NCI-H524 treated with DMSO at 0.1 percent for 48 hours (cell line): ENCODE data around the gene VBP1.
"Not testable (repeated sequence)": the region's sequence is repeated elsewhere in the genome, so short reads cannot be mapped to it uniquely, and the experiment has no call there.

Experiments used
- DNase-seq: peaks from one replicate; lab custom pipeline; 2025; lab: John Stamatoyannopoulos, UW

VBP1 gene

GRCh38 chrX:155216179-155216939 lies at the start of gene VBP1:
Gene VBP1 (plus strand): TSS chrX:155216460. CDS start chrX:155216483, 23 bp downstream.
- peak; percentile 89 for DNase-seq

- no peak for DNase-seq
Measured at GRCh38 chrX:155169881-155170280, 46.4 kb upstream of the VBP1 start.

GRCh38 chrX:155179346-155179997 lies 36.8 kb upstream of the VBP1 start:
- no peak for DNase-seq

- DNase-seq: no peak
Measured at GRCh38 chrX:155188786-155189185, 27.5 kb upstream of the VBP1 start.

GRCh38 chrX:155211208-155211607 lies 5.1 kb upstream of the VBP1 start:
- no peak for DNase-seq

GRCh38 chrX:155213731-155214130 lies 2.5 kb upstream of the VBP1 start:
- DNase-seq: no peak

GRCh38 chrX:155215443-155216178 lies 649 bp upstream of the VBP1 start:
- DNase-seq: no peak

- no peak for DNase-seq
Measured at GRCh38 chrX:155216940-155217440, 730 bp downstream of the VBP1 start.

GRCh38 chrX:155218777-155219176 lies 2.5 kb downstream of the VBP1 start:
- no peak for DNase-seq

- no peak for DNase-seq
Measured at GRCh38 chrX:155221351-155221750, 5.1 kb downstream of the VBP1 start.

GRCh38 chrX:155223746-155224145 lies 7.5 kb downstream of the VBP1 start:
- not testable (repeated sequence) for DNase-seq

- no peak for DNase-seq
Measured at GRCh38 chrX:155225774-155226173, 9.5 kb downstream of the VBP1 start.

GRCh38 chrX:155231163-155231562 lies 14.9 kb downstream of the VBP1 start:
- DNase-seq: no peak

- DNase-seq: no peak
Measured at GRCh38 chrX:155235891-155236290, 19.6 kb downstream of the VBP1 start.

GRCh38 chrX:155237719-155238118 lies 21.5 kb downstream of the VBP1 start:
- no peak for DNase-seq

- no peak for DNase-seq
Measured at GRCh38 chrX:155242300-155242699, 26.0 kb downstream of the VBP1 start.

GRCh38 chrX:155246748-155247147 lies 30.5 kb downstream of the VBP1 start:
- DNase-seq: no peak

- DNase-seq: no peak
Measured at GRCh38 chrX:155247497-155247896, 31.2 kb downstream of the VBP1 start.

- DNase-seq: no peak
Measured at GRCh38 chrX:155251391-155251790, 35.1 kb downstream of the VBP1 start.

GRCh38 chrX:155259752-155260151 lies 43.5 kb downstream of the VBP1 start:
- DNase-seq: no peak

GRCh38 chrX:155262970-155263754 lies 46.9 kb downstream of the VBP1 start:
- no peak for DNase-seq
